Hepatic stellate cell (primary cell): Measurements from ENCODE around the gene TFF1.

ENCODE experiments used
- DNase-seq: peaks from one replicate; pipeline ENCODE4 v3.0.0; 2011; ENCODE audit warnings: low spot score

The TFF1 gene

DNA sequence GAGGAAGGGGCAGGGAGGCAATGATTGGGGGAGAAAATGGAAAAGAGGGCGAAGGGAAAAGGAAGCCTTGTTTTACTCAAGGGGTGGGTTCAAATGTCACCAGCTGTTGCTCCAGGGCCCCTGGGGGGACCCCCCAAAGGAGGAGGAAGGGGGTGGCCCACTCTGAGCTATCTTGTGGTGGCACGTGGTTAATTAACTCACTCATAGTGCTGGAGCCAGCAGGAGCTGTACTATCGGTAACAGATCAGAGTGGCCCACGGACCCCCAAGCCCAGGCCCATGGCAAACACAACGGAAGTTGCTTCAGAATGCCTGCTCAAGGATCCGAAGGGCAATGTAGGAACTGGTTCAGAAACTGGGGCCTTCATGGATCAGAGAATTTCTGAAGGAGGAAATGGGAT, 22.8 kb downstream of the TFF1 start:
- DNase-seq, result no peak

DNA sequence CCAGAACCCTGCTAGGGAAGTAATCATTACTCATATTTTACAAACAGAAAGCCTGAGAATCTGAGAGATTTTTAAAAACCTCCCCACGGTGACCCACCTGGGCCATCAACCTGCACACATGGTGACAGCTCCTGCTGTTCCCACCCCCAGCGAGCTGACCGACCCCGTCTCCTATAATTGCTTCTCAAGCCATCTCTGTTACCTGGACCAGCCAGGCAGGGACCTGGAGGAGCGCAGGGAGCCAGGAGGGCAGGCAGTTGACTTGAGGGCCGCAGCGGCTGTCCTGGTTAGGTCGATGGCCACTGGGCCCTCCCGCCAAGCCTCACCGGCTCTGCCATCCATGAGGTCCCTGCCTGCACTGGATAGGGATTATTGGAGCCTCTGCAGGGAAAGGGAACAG, 23.2 kb downstream of the TFF1 start:
- no peak for DNase-seq

DNA sequence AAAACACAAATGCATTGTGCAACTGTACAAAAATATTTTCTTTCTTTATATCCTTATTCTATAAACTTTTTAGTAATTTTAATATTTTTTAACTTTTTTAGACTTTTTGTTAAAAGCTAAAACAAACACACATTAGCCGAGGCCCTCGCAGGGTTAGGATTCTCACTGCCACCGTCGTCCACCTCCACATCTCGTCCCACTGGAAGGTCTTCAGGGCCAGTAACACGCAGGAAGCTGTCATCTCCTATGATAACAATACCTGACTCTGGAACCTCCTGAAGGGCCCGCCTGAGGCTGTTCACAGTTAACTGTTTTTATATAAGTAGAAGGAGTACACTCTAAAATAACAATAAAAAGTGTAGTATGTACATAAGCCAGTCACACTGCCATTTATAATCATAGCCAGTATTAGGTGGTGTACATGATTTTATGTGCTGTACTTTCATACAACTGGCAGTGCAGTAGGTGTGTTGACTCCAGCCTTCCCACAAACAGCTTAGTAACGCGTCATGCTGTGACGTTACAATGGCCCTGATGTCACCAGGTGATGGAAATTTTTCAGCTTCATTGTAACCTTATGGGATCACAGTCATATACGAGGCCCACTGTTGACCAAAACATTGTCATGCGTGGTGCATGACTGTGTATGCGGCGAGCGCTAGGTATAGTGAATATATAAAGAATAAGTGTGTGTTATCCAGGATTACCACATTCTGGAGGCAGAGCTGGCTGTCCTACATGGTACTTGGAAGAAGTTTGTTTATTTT, 24.4 kb downstream of the TFF1 start:
- DNase-seq, result no peak

DNA sequence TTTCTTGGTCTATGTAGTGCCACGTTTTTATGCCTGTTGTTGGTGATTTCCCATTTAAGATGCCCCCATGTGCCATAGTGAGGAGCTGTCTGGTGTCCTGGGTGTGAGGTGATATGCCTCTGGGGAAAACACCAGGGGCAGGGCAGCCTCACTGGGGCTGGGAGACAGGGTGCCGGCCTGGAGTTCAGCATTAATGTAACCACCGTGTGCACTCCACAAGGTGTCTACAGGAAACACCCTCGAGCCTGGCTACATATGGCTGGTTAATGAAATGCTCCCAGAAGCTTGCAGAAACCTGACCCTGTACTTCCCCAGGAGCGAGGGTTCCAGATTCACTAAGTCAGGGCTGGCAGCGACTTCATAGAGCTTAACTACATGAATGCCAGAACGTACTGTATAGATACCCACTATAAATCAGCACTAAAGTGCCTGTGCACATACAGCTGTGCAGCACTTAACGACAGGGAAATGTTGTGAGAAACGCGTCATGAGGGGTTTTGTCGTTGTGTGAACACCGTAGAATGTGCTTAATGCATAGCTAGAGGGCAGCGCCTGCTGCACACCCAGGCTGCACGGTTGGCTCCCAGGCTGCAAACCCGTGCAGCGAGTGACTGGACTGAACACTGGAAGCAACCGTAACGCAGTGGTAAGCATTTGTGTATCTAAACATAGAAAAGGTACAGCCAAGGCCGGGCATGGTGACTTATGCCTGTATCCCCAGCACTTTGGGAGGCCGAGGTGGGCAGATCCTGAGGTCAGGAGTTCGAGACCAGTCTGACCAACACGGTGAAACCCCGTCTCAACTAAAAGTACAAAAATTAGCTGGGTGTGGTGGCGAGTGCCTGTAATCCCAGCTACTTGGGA, 25.9 kb downstream of the TFF1 start:
- no peak for DNase-seq

DNA sequence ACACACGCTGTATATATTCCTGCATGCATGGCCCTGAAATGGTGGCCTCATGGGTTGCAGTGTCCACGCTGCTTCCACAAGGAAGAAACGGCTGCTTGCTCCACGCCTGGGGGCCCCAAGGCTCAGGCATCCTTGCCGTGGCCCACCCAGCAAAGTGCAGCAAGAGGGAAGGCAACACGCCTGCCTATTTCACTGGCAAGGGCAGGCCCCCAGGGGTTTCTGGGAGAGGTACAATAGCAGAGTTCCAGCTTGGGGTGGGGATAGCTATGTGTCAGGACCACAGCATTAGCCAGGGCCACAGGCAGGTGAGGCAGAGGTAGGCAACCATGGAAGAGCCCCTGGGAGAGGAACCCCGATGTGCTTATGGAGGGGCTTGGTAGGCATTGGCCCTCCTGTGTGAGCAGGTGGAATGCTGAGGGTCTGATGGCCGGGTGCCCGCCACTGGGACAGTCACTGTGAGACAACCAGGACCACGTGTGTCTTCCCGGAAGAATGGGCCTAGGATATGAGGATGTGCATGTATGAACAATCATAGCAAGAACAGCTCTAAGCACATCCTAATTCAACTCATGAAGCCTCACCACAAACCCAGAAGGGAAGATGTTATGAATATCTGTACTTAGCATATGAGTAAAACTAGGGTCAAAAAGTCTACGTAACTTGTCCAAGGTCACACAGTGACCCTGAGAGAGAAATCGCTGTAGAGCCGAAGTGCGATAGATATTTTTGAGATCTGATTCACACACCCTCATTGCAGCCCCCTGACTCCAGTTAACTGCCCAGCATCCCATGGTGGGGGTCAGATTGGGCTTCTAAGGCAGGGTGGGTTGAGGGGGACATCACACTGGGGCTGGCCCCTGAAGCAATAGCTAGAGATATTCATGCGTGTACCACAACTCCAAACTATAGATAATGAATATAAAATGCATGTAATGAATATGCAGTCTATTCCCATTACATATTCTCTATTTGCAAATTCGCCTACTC, 27.3 kb downstream of the TFF1 start:
- DNase-seq, result no peak

DNA sequence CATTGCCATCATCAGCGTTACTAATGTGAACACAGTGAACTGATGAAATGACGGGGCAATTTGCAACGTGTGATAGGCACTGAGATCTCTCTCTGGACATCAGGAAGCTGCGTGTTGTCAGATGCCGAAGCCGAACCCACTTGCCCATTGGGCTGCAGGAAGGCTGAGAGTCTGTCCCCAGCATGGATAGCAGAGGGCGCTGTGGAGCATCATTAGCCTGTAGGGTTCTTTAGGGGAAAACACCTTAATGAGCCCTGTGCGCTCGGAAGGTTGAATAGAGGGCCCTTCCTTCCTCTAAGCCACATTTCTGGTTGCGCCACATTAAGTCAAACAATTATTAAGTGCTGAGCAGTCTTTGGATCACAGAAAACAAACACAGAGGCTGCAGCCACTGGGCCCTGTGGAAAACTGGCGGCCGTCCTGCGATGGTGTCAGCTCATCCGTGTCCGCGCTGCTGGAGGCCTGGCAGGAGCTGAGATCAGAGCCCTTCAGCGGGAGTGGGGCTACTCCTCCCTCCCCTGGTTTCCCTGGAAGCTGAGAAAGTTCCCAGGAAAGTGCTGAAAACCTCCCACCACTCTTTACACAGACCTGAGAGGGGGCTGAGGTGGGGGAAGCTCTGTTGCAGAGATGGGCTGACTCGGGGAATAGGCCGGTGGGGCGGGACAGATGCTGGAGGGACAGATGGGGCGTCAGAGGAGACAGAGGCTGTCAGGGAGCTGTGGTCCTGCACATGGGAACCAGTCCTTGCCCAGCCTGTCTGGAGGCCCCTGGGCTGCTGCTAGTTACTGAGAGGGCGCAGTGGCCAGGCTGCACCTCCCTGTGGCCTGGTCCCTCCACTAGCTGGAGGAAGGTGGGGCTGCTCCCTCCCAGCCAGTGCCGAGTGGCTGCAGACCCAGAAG, 28.3 kb downstream of the TFF1 start:
- no peak for DNase-seq

DNA sequence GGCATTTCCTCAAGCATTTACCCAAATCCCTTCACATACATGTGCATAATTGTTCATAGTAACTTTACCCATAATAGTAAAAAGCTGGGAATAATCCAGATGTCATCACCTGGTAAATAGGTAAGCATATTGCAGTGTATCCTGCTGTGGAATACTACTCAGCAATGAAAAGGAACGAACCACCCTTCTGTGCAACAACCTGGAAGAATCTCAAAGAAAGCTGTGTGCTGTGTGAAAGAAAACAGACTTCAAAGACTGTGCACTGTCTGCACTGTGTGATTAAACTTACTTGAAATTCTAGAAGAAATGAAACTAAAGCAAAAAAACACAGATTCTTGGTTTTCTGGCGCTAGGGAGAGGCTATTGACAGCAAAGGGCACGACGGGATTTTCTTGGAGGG, 29.1 kb downstream of the TFF1 start:
- no peak for DNase-seq

DNA sequence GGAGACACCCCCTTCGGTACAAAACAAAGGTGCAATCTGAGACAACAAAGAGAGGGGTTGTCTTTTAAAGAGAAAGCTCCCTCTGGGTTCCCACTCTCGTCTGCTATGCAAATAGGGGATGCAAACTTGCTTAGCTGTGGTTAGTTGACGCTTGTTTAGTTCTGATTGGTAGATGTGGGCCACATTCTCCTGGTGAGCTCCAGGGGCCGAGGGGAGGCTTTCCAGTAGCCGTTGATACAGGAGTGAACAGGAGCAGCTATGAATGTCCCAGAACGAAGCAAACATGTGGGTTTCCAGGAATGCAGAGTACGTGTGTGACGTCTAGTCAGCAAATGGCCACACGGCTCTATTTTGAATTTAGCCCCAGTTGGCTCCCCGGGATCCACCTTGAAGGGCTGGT, 30.3 kb downstream of the TFF1 start:
- no peak for DNase-seq

DNA sequence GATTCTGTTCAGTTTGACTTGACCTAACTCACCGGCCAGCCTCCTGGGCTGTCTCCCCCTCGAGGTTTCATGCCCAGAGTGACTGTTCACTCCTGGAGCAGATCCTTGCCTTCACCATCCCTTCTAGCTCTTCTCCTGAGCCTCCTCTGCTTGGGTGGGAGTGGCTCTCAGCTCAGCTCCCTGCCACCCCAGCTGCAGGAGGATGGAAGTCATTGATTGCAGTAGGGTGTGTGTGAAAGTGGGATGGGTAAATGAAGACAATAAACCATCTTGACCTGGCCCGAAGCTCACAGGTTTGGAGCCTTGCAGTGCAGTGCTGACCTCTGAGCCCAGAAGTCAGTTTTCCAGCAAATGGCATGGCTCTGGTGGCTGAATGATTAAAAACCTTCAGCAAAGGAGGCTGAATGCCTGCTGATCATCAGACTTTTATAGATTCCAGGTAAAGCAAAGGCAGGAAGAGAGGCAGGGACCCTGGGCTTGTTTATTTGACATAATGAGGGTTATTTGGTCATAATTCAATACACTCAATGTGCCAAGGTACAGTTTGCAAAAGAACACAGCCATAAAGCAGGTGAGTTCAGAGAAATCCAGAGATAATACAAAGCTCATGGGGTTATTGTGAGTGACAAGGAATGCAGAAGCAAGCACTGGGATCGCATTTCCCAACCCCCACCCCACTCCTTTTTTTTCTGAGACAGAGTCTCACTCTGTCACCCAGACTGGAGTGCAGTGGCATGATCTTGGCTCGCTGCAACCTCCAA, 33.6 kb downstream of the TFF1 start:
- no peak for DNase-seq

DNA sequence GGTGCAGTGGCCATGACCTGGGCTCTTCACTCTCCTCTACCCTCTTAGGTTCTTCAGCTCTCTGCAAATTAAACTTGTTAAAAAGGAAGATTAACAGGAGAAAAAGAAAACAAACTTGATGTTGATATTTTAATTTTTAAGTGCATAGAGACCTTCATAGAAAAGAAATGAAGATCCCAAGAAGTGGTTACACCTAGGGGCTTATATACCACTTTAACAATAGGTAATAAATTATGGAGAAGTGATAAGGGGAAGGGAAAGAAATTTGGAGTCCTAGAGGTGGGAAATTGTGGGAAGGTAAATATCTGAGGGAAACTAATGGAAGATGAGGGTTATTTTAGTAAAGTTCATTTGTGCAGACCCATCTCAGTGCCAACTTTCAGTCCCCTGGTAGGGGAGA, 34.7 kb downstream of the TFF1 start:
- DNase-seq, result no peak

DNA sequence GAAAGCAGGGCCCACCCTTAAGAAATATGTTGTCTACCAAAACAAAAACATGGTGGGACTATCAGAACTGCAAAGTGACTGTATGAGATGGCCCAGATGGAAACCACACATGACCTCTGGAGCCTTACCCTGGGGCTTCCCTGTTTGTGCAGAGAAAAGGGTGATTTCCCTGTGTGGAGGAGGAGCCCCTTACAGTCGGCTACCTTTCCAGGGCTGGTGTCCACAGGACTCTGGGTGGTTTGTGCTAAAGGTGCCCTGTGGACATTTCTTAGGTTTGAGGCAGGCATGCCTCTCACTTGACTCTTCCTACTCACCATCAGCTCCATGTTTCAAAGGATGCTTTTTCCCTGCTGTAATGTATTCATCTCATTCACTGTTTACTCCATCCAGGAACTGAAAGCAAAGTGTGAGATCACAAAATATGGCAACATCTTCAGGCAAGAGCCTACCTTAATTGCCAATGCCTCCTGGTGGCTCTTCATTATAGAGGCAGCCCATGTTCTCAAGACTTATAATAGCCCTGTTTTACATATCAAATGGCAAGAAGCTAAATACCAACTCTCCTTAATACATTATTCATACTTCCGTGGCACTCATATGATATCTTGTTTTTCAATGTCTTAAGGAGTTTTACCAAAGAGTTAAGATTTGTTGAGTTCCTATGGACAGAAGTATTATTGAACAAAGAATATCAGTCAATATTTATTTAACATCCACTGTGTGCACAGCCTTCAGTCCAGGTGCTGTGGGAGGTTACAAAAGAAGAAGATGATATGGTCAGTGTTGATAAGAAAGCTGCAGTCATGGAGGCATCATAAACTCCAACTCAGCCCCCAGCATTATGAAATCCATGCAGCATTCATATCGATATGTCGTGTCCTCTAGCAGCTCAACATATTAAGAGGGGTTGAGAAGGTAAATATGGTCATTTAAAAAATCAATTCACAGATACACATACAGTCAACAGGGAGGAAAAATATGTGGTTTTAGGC, 35.7 kb downstream of the TFF1 start:
- no peak for DNase-seq

DNA sequence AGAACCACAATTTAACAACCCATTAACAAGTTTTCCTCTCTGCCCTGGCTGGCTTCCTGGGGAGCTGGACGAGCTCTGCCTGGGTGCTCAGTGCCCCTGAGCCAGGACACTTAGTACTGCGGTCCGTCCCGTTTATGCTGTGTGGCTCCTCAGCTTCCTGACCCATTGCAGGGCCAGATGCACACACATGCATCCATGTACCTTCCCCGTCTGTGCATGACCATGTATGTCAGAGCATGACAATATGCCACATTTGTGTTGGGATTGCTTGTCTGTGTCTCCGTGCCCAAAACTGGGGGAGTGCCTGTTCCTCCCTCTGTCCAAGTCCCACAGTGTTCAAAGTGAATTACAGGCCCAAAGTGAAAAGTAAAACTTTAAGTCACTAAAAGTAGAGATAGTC, 41.4 kb downstream of the TFF1 start:
- no peak for DNase-seq

DNA sequence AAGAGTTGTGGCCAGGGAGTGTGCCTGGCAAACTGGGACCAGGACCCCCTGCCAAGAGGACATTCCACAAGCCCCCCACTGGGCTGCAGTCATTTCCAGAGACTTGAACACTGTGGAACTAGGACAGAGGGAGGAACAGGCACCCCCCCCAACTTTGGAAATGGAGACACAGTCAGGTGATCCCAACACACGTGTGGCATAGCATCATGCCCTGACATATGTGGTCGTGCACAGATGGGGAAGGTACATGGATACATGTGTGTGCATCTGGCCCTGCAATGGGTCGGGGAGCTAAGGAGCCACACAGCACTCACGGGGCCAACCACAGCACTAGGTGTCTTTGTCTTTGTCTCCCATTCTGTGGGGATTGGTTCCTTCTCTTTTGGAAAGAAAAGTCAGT, 44.5 kb downstream of the TFF1 start:
- no peak for DNase-seq

DNA sequence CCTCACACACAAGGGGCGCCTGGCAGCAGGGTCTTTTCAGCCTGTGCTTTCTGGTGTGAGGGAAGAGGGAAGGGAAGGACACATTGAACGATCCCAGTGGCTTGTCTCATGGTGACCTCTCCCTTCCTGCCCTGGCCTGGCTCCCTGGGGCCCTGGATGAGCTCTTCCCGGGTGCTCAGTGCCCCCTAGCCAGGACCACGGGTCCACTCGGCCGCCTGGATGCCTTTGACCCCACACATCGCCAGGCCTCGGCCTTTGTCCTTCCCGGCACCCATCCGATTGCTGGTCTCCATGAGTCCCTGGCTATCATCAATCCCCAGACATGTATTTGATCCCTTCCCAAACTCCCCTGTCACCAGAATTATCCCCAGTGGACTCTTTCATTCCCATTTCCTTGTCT, 45.1 kb downstream of the TFF1 start:
- DNase-seq, result no peak

DNA sequence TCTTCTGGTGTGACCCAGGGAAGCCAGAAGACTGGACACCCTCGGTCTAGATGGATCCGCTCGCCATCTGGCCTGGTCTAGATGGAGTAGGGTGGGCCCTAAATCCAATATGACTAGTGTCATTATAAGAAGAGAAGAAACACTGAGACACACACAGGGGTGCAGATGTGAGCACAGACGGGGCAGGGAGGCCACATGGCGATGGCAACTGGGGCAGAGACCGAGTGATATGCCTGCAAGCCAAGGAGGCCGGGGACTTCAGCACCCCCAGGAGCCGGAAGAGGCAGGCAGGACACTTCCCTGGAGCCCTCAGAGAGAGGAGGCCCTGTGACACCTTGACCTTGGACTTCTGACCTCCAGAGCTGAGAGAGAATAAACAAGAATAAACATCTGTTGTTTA, 45.5 kb downstream of the TFF1 start:
- DNase-seq, result no peak

DNA sequence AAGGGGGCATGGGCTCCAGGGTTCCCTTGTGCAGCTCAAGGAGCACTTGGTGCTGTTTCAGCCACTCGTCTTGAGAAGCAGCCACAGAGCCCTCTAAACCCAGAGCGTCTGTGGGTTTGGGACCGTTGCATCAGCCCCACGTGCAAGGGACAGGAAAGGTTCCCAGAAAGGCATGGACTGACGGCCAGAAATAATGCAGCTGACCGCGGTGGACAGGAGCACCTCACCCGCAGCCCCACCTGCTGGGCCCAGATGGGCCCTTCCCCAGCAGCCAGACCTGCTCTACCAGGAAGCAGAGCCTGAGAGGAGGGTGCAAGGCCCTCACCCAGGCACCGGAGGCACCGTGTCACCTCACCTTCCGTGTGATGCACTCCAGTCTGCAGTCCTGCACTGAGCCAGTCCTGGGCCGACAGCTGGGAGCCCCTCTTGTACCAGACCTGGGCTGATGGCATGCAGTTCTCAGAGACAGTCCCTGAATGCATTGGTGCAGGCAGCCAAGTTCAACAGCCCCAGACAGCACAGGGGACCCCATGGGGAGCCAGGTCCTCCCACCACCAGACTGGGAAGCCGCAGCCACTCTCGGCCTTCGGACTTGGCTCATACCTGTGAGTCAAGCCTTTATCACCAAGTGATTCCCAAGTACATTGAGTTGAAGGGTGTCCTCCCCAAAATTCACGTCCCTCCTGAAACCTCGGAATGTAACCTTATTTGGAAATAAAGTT, 46.3 kb downstream of the TFF1 start:
- no peak for DNase-seq

DNA sequence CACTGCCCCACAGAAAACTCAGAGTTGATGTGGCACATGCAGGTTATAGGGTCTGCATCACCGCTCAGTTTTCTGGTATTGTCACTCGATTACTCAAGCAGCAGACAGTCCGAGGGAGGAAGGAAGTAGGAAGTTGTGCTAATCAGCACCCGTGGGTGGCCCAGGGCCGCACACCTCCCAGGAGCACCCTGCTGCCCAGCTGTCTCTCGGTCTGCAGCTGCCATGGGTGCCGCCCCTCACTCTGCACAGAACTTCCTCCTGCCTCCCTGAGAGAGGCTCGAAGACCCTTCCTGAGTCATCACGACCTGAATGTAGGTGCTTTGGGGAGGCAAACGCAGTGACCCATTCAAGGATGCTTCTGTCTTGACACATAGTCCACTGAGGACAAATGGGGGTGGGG, 47.0 kb downstream of the TFF1 start:
- no peak for DNase-seq
